Activated naive CD8-positive, alpha-beta T cell treated with anti-CD3 and anti-CD28 coated beads, Interleukin-2, amount 10 ng/mL, durations not matched to agents 7 days and 5 days (primary cell): ENCODE results near the gene ZNF786. TPM values are rescaled to one million over a fixed set of nuclear protein-coding genes. Genes with fewer than 3 reads are reported as not detected.

ENCODE experiments used
- ATAC-seq: fragments of 150-1000 bp; cut with Tn5 transposase; one replicate; pipeline ENCODE4 v1.10.0; 2021; ENCODE audit warnings: low read depth, moderate library complexity
- POLR2A ChIA-PET: fragments of 350-600 bp; sonication (Branson Sonifier 250); formaldehyde crosslinking; loops from one replicate; lab custom pipeline; 2021; ENCODE audit warnings: antibody characterized with exemption; lab: Charles Lee
- DNase-seq: peaks from one replicate; pipeline ENCODE4 v3.0.0; 2021
- H3K27ac Mint-ChIP-seq: one replicate; pipeline ENCODE4 v1.8.0; 2022; ENCODE audit warnings: mild to moderate bottlenecking, mixed read lengths
- H3K27me3 Mint-ChIP-seq: one replicate; pipeline ENCODE4 v1.8.0; 2022; ENCODE audit warnings: mild to moderate bottlenecking, moderate library complexity, mixed read lengths
- H3K36me3 Mint-ChIP-seq: one replicate; pipeline ENCODE4 v1.8.0; 2021; ENCODE audit warnings: mild to moderate bottlenecking, mixed read lengths
- H3K4me1 Mint-ChIP-seq: one replicate; pipeline ENCODE4 v1.8.0; 2021; ENCODE audit warnings: mixed read lengths
- H3K4me3 Mint-ChIP-seq: one replicate; pipeline ENCODE4 v1.8.0; 2022; ENCODE audit warnings: mild to moderate bottlenecking, moderate library complexity, mixed read lengths
- H3K9me3 Mint-ChIP-seq: one replicate; pipeline ENCODE4 v1.8.0; 2021; ENCODE audit warnings: mixed read lengths
- total RNA-seq, 2 experiments: library from RNA; stranded (reverse); gene quantifications; one replicate each; pipeline ENCODE4 v1.2.3, GENCODE V29; 2021

ZNF786 gene, protein sequence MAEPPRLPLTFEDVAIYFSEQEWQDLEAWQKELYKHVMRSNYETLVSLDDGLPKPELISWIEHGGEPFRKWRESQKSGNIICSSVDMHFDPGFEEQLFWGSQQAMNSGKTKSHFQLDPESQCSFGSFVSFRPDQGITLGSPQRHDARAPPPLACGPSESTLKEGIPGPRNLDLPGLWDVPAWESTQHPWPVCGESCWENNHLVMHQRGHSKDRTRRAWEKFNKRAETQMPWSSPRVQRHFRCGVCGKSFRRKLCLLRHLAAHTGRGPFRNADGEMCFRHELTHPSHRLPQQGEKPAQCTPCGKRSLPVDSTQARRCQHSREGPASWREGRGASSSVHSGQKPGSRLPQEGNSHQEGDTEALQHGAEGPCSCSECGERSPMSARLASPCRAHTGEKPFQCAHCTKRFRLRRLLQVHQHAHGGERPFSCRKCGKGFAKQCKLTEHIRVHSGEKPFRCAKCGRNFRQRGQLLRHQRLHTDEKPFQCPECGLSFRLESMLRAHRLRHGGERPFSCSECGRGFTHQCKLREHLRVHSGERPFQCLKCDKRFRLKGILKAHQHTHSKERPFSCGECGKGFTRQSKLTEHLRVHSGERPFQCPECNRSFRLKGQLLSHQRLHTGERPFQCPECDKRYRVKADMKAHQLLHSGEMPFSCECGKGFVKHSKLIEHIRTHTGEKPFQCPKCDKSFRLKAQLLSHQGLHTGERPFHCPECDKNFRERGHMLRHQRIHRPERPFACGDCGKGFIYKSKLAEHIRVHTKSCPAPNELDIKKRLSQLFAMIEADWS
- 10 to 100 TPM in 1 of 2 experiments, 1 to 10 TPM in 1; 9.5 to 10.3 TPM for total RNA-seq

DNA sequence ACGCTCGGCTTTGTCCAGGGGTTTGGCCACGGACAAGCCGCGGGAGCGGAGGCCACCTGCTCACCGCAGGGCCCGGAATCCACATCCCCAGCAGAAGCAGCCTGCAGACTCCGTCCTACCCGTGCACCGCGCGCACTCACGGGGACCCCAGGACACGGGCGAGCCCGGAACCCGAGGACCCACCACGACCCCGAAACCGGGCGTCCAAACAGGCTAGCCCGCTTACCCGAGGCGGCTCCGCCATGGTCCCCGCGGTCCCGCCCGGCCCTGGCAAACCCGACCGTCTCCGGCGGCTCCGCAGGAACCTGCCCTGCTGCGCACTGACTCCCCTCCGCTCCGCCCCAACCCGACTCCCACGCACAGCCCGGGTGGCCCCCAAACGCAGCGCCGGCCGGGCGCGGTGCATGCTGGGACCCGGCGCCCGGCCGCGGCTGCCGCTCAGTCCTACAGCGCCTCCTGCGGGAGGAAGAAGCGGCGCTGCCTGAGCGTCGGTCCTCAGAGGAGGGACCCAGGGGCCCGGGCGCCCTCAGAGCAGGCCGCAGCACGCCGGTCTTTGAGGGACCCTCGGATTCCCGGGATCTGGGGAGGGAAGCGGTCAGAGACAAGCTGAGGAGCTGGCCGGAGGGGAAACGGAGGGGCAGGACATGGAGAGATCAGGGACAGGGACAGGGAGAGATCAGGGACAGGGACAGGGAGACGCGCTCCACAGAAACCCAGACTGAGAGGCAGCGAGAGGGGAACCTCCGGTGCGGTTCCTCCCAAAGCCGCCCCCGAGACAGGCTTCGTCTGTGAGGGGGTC, at the start of gene ZNF786:
Gene ZNF786 (minus strand): TSS at position 322 of the 799 bp plus-strand sequence. CDS start 78 bp downstream, at position 244.
- POLR2A ChIA-PET, result interaction anchor here (1.0 kb wide), 1 partner anchor 25 kb away, joined by 4 read pairs; no protein-coding TSS in a partner anchor
- DNase-seq, result peak; percentile 92
- peak; percentile 87 for ATAC-seq
- Mint-ChIP-seq H3K27ac (peak within 1 kb of the TSS; percentile 99), H3K9me3 (peaks cover 3% of the 10 kb centered on the region), H3K27me3 (no peaks in the 10 kb centered on the region), H3K4me3 (peak within 1 kb of the TSS; percentile 100), H3K36me3 (peaks cover 9% of the 10 kb centered on the region), H3K4me1 (peaks cover 6% of the 10 kb centered on the region)

DNA sequence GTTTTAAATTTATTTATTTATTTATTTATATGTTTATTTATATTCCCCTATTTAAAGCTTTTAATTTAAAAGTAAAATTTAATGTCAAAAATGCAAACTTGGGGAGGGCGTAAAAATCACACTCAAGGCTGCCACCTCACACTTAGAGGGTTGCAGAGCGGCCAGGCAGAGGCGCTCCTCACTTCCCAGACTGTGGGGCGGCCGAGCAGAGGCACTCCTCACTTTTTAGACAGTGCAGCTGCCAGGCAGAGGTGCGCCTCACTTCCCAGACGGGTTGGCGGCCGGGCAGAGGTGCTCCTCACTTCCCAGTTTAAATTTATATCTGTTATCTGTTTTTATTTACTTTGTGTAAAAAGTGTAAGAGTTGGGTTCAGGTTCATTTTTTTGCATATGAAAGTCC, 45.6 kb upstream of the ZNF786 start:
- Mint-ChIP-seq H3K36me3 (peaks cover 22% of the 10 kb centered on the region), H3K4me3 (no peak overlapping the region), H3K9me3 (no peaks in the 10 kb centered on the region), H3K27ac (no peak overlapping the region), H3K4me1 (no peaks in the 10 kb centered on the region), H3K27me3 (no peaks in the 10 kb centered on the region)
- DNase-seq (no peak), ATAC-seq (no peak)
- POLR2A ChIA-PET, result interaction anchor here (1.4 kb wide), 1 partner anchor 10 kb away, joined by 6 read pairs; the partner anchor contains the start of gene ZNF425

DNA sequence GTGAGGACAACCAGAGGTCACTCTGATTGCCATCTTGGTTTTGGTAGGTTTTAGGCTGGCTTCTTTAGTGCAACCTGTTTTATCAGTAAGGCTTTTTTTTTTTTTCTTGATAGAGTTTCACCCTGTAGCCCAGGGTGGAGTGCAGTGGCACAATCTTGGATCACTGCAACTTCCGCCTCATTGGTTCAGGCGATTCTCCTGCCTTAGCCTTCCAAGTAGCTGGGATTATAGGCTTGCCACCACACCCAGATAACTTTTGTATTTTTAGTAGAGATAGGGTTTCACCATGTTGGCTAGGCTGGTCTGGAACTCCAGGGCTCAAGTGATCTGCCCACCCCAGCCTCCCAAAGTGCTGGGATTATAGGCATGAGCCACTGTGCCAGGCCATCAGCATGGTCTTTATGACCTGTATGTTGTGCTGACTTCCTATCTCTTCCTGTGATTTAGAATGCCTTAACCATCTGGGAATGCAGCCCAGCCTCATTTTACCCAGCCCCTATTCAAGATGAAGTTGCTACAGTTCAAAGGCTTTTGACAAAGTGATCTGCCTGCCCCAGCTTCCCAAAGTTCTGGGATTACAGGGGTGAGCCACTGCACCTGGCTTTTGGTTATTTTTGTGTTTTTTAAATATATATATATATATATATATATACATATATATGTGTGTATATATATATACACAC, 42.7 kb upstream of the ZNF786 start:
- no peak for DNase-seq
- Mint-ChIP-seq H3K4me3 (no peak overlapping the region), H3K4me1 (peaks cover 4% of the 10 kb centered on the region), H3K27me3 (no peaks in the 10 kb centered on the region), H3K27ac (no peak overlapping the region), H3K36me3 (peaks cover 43% of the 10 kb centered on the region), H3K9me3 (peaks cover 4% of the 10 kb centered on the region)
- ATAC-seq, result no peak
- POLR2A ChIA-PET, result interaction anchor here (0.7 kb wide), 1 partner anchor 14 kb away, joined by 4 read pairs; the partner anchor contains the start of gene ZNF398

DNA sequence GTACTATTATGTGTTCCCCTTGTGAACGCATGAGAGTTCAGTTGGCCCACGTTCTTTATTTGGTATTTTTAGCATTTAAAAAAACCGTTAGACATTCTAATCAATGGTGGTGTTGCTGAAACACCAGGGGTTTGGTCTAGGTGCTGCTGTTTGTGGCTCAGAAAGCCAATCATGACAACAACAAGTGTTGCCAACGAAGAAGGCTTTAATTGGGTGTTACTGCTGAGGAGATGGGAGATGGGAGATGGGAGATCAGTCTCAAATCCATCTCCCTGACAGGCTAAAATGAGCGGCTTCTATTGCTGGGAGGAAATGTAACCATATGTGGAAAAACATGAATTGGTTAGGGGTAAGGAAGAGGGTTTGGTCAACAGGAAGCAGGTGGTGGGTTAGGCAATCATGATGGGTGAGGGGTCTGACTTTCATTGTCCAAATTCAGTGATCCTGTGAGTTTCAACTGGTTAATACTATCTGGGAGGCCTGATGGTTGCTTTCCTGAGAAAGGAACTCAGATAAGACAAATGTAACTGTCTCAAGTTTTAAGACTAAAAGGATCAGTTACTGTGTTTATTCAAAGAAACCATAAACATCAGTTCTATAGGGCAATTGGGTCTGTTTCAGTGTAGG, 40.2 kb upstream of the ZNF786 start:
- DNase-seq (no peak), ATAC-seq (no peak)
- H3K36me3 Mint-ChIP-seq, result peaks cover 51% of the 10 kb centered on the region
- H3K4me1 Mint-ChIP-seq, result peaks cover 10% of the 10 kb centered on the region
- POLR2A ChIA-PET, result no interaction called here
- peaks cover 4% of the 10 kb centered on the region for H3K9me3 Mint-ChIP-seq
- H3K4me3 Mint-ChIP-seq, result no peak overlapping the region
- no peak overlapping the region for H3K27ac Mint-ChIP-seq
- H3K27me3 Mint-ChIP-seq, result no peaks in the 10 kb centered on the region

DNA sequence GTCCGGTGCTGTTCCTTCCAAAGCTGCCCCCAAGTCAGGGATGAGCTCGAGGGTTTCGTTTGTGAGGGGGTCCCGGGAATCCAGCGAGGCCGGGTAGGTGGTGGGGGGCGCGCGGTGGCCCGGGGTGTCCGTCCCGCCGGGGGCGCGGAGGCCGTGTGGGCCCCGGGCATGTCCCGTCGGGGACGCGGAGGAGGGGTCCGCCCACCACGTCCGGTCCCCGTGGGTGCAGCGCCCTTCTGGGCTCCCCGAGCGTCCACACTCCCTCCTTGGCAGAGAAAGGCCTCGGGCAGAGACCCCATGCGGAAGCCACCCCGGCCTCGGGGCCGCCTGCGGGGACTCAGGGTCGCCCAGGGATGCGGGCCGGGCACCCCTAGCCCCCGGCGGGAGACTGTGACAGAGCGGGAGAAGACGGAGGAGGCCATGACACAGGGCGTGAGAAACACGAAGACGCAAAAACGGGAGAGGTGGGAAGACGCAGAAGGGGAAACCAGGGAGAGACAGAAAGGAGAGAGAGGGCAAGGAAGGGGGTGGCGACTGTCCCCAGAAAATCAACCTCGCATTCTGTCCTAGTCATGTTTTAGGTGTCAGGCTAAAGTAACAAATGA, 36.2 kb upstream of the ZNF786 start:
- POLR2A ChIA-PET, result interaction anchor here (0.7 to 4.5 kb wide), 9 partner anchors 9 to 214 kb away, joined by 3 to 52 read pairs (median 6); partner anchors contain the start of genes ZNF282 and ZNF398
- Mint-ChIP-seq H3K36me3 (peaks cover 40% of the 10 kb centered on the region), H3K27me3 (no peaks in the 10 kb centered on the region), H3K4me1 (peaks cover 20% of the 10 kb centered on the region), H3K9me3 (peaks cover 4% of the 10 kb centered on the region), H3K27ac (peak overlapping the region; percentile 100), H3K4me3 (peak overlapping the region; percentile 100)
- peak; percentile 81 for DNase-seq
- ATAC-seq, result peak; percentile 55

DNA sequence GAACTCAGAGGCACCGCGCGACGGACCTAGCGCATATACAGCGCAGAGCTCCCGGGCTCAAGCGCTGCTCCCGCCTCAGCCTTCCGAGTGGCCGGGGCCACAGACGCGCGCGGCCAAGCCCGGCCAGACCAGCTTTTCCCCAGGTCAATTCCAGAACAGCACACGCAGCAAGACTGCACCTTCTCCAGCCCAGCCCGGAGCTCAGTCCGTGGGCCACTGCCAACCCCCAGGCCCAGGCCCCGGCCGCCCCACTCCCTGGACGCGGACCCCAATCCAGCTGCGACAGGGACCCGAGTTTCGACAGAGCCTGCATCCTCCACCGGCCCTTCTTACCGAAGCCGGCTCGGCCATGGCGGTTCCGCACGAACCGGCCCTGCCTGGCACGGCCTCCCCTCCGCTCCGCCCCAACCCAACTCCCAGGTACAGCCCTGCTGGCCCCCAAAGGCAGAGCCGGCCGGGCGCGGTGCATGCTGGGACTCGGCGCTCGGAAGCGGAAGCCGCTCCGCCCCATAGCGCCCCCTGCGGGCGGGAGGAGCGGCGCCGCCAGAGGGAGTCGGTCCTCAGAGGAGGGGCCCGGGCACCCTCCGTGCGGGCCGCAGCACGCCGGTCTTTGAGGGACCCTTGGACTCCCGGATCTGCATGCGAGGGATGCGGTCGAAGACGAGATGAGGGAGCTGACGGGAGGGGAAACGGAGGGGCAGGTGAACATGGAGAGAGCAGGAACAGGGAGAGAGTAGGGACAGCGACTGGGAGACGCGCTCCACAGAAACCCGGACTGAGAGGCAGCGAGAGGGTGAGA, 35.5 kb upstream of the ZNF786 start, which contains the start of gene ZNF425:
Gene ZNF425 (minus strand): TSS at position 462 of the 799 bp plus-strand sequence. CDS start 111 bp downstream, at position 351.
- Mint-ChIP-seq H3K4me1 (peaks cover 20% of the 10 kb centered on the region), H3K27ac (peak within 1 kb of the TSS; percentile 100), H3K27me3 (no peaks in the 10 kb centered on the region), H3K4me3 (peak within 1 kb of the TSS; percentile 100), H3K9me3 (peaks cover 4% of the 10 kb centered on the region), H3K36me3 (peaks cover 33% of the 10 kb centered on the region)
- POLR2A ChIA-PET, result interaction anchor here (0.6 to 4.5 kb wide), 11 partner anchors 9 to 213 kb away, joined by 3 to 52 read pairs (median 5); partner anchors contain the start of genes ZNF282 and ZNF398
- ATAC-seq (peak; percentile 88), DNase-seq (peak; percentile 99)

DNA sequence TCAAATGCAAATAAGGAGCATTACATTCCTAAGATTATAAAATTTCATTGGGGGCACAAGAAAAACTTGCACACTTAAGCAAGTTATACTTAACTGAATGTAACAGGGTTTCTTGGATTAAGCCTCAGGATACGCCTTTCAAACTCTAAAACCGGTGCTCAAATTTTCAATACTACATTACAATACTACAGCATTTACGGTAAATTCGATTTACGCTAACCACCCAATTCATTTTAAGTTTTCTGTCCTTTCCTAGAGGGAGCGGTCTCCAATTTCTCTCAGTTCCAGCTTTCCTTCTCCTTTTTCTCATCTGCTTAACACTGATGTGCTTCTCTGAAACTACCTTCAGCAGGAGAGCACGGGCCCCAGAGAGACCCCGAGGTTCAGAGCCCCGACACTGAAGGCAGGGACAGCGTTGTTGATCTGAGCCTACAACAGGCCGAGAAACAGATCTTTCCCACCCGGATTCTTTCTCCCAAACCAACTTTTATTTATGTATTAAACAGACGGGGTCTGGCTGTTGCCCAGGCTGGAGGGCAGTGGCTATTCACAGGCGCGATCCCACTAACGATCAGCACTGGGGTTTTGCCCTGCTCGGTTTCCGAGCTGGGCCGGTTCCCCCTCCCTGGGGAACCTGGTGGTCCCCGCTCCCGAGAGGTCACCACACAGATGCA, 34.8 kb upstream of the ZNF786 start:
- Mint-ChIP-seq H3K9me3 (no peaks in the 10 kb centered on the region), H3K27me3 (no peaks in the 10 kb centered on the region), H3K4me3 (peak overlapping the region; percentile 100), H3K36me3 (peaks cover 26% of the 10 kb centered on the region), H3K4me1 (peaks cover 20% of the 10 kb centered on the region), H3K27ac (peak overlapping the region; percentile 100)
- no peak for ATAC-seq
- POLR2A ChIA-PET, result interaction anchor here (0.6 to 4.5 kb wide), 7 partner anchors 10 to 70 kb away, joined by 3 to 52 read pairs (median 6); partner anchors contain the start of genes ZNF282 and ZNF398
- no peak for DNase-seq

DNA sequence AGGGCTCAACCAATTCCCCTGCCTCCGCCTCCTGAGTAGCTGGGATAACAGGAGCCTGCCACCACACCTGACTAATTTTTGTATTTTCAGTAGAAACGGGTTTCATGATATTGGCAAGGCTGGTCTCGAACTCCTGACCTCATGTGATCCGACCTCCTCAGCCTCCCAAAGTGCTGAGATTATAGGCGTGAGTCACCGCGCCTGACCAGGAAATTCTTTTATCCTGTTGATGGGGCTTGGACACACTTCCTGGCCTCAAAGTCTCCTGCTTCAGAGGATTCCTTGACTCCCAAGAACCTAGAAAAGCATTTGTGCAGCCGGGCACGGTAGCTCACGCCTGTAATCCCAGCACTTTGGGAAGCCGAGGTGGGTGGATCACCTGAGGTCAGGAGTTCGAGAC, 19.5 kb upstream of the ZNF786 start:
- H3K4me1 Mint-ChIP-seq, result no peaks in the 10 kb centered on the region
- no peaks in the 10 kb centered on the region for H3K27me3 Mint-ChIP-seq
- H3K36me3 Mint-ChIP-seq, result no peaks in the 10 kb centered on the region
- H3K4me3 Mint-ChIP-seq, result no peak overlapping the region
- no peak for DNase-seq
- no peaks in the 10 kb centered on the region for H3K9me3 Mint-ChIP-seq
- H3K27ac Mint-ChIP-seq, result no peak overlapping the region
- no peak for ATAC-seq
- POLR2A ChIA-PET, result no interaction called here

DNA sequence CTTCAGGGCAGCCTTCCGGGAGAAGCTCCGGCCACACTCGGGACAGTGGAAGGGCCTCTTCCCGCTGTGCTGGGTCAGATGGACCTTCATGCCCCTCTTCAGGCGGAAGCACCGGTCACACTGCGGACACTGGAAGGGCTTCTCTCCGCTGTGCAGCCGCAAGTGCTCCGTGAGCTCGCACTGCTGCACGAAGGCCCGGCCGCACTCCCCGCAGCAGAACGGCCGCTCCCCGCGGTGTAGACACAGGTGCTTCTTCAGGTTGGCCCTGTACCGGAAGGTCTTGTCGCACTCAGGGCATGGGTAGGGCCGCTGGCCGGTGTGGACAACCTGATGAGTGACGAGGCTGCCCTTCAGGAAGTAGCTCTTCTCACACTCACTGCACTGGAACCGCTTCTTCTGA, 14.2 kb upstream of the ZNF786 start:
- no peak overlapping the region for H3K27ac Mint-ChIP-seq
- no peaks in the 10 kb centered on the region for H3K36me3 Mint-ChIP-seq
- no peaks in the 10 kb centered on the region for H3K9me3 Mint-ChIP-seq
- no peak for DNase-seq
- ATAC-seq, result no peak
- peaks cover 1% of the 10 kb centered on the region for H3K27me3 Mint-ChIP-seq
- POLR2A ChIA-PET, result no interaction called here
- no peaks in the 10 kb centered on the region for H3K4me1 Mint-ChIP-seq
- no peak overlapping the region for H3K4me3 Mint-ChIP-seq

DNA sequence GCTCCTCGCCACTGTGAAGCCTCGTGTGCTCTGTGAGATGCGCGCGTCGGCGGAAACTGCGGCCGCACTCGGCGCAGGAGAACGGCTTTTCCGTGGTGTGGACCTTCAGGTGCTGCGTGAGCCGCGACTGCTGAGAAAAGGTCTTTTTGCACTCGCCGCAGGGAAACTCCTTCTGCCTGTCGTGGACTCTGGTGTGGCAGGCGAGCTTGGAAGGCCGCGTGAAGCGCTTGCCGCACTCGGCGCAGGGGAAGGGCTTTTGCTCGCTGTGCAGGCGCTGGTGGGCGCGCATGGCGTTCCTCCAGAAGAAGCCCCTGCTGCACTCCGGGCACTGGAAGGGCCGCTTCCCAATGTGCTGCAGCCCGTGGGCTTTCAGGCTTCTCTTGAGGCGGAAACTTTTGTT, 13.7 kb upstream of the ZNF786 start:
- Mint-ChIP-seq H3K4me1 (no peaks in the 10 kb centered on the region), H3K27ac (no peak overlapping the region), H3K27me3 (peaks cover 1% of the 10 kb centered on the region), H3K9me3 (no peaks in the 10 kb centered on the region), H3K4me3 (no peak overlapping the region), H3K36me3 (no peaks in the 10 kb centered on the region)
- POLR2A ChIA-PET, result interaction anchor here (0.5 kb wide), 1 partner anchor 82 kb away, joined by 3 read pairs; no protein-coding TSS in a partner anchor
- DNase-seq (no peak), ATAC-seq (no peak)
